Middle frontal gyrus (tissue), 1 donor: ENCODE results near the gene SAMSN1.
"Not testable (repeated sequence)": the region's sequence is repeated elsewhere in the genome, so short reads cannot be mapped to it uniquely, and the experiment has no call there.

Experiments used
- DNase-seq: peaks from one replicate; pipeline ENCODE4 v3.0.0-alpha.2; 2015; ENCODE audit warnings: low spot score; ENCODE audit errors: extremely low spot score

Gene SAMSN1

DNA sequence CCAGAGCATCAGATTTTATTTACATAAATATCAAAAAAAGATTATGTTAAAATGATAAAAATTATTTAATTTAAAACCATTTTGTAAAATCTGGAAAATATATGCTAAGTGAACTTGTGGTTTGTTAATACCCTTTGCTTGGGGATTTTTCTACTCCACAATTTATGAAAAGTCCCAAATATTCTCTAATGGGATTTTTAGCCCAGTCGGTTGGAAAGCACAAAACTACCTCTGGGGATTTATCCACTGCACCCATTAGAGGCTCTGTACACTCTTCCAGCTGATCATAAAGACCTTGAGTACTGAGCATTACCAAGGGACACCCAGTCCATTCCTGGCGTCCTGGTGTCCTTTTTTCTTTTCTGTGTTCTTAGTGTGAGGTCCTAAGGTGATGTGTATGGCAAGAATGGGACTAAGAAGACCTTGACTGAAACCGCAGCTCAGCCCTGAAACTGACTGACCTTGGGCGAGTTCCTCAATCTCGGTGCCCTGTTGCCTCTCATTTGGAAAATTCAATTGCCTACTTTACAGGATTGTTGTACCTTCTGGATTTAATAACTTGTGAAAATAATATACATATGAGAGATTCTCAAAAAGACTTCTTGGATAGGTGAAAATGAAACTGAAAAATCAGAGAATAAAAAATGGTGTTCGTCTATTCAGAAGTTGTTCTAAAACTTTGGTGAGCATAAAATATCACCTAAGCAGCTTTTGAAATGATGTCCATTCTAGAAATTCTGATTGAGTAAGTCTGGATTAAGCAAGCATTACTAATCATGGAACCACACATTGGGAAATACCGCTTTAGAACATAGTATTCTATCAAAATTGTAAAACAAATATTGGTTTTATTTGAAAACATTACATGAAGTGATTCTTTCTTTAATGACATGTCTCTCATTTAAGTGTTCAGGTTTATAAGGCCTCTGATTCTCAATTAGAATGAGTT is 21.5 kb upstream of the SAMSN1 start:
- no peak for DNase-seq

- no peak for DNase-seq
Measured at GRCh38 chr21:14566894-14567293, 20.8 kb upstream of the SAMSN1 start.

- no peak for DNase-seq
Measured at GRCh38 chr21:14562959-14563358, 16.8 kb upstream of the SAMSN1 start.

DNA sequence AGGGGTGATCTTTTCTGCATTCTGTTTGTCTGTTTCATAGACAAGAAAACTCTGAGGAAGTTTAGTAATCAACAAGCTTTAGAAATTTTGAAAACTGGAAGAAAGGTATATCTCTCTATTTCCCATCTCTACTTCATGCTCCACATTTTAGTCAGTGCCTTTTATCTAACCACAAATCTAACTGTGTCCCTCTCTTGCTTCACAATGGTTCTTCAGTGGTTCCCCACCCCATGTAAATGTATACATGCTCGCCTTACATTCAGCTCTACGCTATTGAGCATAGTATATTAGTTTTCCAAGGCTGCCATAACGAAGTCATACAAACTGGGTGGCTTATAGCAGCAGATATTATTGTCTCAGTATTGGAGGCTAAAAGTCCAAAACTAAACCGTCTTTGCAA is 14.4 kb upstream of the SAMSN1 start:
- no peak for DNase-seq

- no peak for DNase-seq
Measured at GRCh38 chr21:14560139-14560538, 14.0 kb upstream of the SAMSN1 start.

DNA sequence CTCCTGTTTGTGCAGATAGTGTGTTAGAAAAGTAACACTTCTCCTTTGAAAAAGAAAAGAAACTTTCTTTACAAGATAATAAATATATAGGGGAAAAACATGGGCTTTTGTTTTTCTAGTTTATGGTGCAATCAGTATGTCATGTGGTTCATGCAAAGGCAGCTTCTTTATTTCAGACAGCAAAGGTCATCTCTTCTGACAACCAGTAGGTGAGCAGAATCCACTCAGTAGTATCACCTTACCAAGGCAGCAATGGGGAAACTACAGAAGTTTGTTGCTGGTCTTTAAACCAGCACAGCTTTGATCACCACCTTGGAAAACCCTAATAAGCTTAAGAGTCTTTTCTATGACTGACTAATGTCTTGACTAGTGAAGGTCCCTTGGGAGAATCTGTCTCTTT is 13.0 kb upstream of the SAMSN1 start:
- no peak for DNase-seq

DNA sequence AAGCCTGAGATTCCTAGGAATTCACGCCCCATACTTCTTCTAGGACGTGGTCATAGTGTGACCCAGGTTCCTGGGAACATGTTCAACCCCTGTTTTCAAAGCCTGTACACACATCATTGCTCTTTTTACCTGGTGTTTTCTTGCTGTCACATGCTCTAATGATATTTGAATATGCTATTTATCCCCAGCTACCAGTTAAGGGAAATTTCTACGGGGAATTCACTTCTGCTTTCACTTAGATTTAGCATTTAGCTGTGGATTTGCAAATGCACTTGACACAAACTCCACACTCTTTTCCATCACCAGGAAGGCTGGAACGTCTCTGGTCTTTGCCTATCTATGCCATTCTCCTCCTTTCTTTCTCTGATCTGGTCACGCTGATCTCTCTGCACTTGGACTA is 11.3 kb upstream of the SAMSN1 start:
- no peak for DNase-seq

- DNase-seq = no peak
Measured at GRCh38 chr21:14554948-14555347, 8.8 kb upstream of the SAMSN1 start.

DNA sequence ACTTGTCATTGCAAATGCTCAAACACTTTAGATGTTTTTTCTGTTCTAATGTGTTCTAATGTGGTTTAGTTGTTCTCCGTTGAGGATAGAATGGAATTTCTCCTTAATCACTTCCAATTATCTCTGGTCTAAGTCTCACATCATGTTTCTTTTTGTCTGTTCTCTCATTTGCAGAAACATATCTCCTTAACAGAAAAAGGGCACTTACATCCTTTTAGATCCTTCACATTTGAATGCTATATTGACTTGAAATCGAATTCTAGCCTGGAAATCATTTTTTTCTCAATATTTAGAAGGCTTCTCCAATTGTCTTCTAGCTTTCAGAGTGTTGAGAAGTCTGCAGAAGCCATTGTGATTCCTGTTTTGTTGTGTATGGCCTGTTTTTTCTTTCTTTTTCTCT is 7.3 kb upstream of the SAMSN1 start:
- no peak for DNase-seq

DNA sequence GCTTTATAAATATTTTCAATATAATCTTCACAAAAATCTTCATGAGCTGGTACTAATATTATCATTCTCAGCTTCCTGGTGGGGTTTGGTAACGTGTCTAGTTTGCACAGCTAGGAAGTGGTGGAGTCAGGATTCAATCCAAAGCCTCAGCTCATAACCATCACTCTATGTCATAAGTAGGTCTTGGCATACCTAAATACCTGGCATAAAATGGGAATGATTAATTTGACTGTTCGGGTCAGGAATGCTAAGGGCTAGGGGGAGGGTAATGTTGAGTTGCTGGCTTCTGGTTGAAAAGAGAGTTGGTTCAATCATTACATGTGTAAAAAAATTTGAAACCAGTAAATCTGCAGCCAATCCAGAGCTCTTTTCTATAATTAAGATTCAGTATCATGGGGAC is 5.6 kb upstream of the SAMSN1 start:
- DNase-seq = no peak

DNA sequence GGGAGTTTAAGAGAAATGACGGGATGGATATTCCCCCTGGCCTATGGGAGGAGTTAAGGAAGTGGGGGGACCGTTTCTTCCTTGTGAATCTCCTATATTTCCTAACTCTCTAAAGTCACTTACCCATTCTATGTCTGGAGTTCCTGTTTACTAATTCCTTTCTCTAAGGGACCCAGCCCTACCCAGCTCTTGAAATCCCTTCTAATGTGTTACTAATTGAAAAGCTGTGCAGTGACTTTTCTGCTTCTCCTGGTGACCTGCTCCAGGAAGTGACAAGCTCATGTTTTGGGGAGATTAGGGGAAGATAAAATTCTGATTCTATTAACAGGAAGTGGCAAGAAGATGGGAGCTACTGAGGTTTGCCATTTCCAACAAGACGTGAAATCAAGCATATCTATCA is 4.0 kb upstream of the SAMSN1 start:
- no peak for DNase-seq

DNA sequence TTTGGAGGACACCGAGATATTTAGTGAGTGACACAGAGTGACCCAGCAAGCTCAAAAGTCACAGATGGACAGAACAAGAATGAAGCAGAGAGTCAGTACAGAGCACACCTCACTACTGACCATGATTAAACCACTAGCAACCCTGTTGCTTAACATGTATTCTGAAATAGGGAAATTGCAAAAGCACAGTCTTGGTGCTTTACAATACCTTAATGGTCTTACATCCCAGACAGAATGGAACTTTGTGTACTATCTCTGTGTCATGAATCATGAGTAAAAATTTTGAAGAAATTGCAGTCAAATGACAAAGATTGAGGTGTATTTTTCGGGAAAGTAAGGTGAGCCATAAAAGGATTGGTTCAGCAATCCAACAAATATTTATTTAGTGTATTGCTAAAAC is 2.7 kb upstream of the SAMSN1 start:
- DNase-seq = no peak

- DNase-seq = no peak
Measured at GRCh38 chr21:14547834-14548513, 1.9 kb upstream of the SAMSN1 start.

GRCh38 chr21:14546719-14547118 is 604 bp upstream of the SAMSN1 start:
- not testable (repeated sequence) for DNase-seq

- no peak for DNase-seq
Measured at GRCh38 chr21:14543983-14544382, 2.1 kb downstream of the SAMSN1 start.

GRCh38 chr21:14542638-14543037 is 3.5 kb downstream of the SAMSN1 start:
- DNase-seq = no peak

DNA sequence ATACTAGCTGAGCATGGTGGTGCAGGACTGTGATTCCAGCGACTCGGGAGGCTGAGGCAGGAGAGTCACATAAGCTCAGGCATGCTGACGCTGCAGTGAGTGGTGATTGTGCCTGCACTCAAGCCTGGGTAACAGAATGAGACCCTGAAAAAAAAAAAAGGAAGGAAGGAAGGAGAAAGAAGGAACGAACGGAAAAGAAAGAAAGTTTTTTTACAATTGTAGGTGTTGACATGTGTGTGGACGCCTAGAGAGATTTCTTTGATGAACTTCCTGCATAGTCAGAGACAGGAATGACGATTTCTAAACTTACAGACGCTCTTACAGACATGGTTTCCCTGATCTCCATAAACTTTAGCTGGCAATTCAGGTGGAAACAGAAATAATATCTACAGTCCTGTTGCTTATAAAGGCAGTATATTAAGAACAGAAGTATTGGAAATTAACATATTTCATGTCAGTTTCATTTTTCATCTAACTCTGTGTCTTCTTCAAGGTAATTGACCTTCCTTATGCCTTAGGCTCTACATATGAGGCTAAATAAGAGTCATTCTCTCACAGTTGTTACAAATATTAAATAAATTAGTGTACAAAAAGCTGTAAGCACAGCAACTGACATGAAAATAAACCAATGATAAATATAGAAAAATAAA is 4.1 kb downstream of the SAMSN1 start:
- DNase-seq = no peak

DNA sequence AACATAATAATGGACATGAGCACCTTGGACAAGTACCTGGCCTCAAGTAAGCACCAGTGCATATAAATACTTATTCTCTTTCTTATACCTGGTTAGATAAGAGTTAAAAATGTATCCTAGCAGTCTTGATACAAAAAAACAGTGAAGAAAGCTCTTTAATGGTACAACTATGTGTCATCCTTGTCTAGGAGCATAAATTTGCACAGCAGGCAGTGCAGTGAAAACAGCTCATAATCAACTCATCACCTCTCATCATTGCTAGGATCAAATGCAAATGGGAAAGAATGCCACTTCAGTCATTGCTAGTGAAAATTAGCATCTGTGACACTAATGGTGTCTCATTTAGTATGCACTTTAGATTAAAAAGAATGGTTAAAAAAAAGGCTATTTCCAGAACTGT is 7.6 kb downstream of the SAMSN1 start:
- no peak for DNase-seq

GRCh38 chr21:14536929-14537328 is 9.2 kb downstream of the SAMSN1 start:
- DNase-seq = no peak

- no peak for DNase-seq
Measured at GRCh38 chr21:14535702-14536101, 10.4 kb downstream of the SAMSN1 start.

DNA sequence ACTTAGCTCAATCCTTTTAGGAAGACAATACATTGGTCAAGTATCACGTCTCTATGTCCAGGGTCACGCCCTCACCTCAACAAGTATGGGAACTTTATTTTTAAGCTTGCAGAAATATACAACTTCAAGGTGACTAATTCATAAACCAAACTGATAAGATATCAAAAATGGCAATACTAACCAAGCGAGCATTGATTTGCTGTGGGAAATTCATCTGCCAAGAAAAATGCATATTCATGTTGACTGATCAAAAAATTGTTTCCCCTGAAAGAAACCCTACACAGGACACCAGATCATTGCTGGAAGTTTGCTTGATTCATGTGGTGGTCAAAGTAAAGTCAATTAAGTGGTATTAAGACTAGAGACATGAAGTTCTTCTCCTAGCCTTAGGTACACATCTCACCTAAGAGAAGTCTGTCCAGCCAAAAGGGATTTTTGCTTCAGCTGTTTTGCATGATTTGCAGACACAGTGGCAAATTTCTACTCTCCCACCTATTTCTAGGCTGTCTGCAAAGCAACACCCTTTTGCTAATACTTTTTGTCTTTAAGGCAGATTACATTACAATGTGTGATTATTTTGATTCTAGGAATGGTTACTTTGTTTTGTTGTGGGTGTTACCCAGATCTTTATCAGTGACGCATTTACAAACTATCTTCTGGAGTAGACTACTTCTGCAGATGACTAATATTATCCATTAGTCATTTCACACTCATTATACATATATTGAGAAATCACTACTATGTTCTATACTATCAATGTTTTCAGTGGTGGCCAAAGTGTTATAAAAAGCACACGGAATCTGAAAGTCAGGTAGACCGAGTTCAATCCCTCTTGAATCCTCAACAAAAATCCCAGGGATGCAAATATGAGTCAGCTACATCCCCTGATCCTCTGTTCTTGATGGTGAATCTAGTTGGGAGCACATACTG is 12.4 kb downstream of the SAMSN1 start:
- DNase-seq = no peak
